Hippocampal formation (tissue), 2 donors: ENCODE results near the gene FLOT2.
"Not testable (repeated sequence)": the region's sequence is repeated elsewhere in the genome, so short reads cannot be mapped to it uniquely, and the experiment has no call there.

Source experiments
- DNase-seq, 2 donors: peaks; one replicate each; lab custom pipeline; 2025; lab: John Stamatoyannopoulos, UW

Gene FLOT2

GRCh38 chr17:28895794-28896447 lies 1.6 kb downstream of the FLOT2 start:
- DNase-seq = no peak

- DNase-seq = not testable (repeated sequence)
Measured at GRCh38 chr17:28893248-28894183, 4.0 kb downstream of the FLOT2 start.

- DNase-seq = no peak
Measured at GRCh38 chr17:28892024-28892423, 5.5 kb downstream of the FLOT2 start.

GRCh38 chr17:28891201-28891600 lies 6.3 kb downstream of the FLOT2 start:
- no peak for DNase-seq

- DNase-seq = no peak
Measured at GRCh38 chr17:28889996-28890395, 7.5 kb downstream of the FLOT2 start.

GRCh38 chr17:28888832-28889231 lies 8.7 kb downstream of the FLOT2 start:
- DNase-seq = no peak

GRCh38 chr17:28887871-28888471 lies 9.6 kb downstream of the FLOT2 start:
- DNase-seq = no peak

GRCh38 chr17:28885951-28886350 lies 11.6 kb downstream of the FLOT2 start:
- no peak for DNase-seq

- DNase-seq = peak in 1 of 2 donors; percentile 12
Measured at GRCh38 chr17:28885363-28885762, 12.2 kb downstream of the FLOT2 start.

- DNase-seq = no peak
Measured at GRCh38 chr17:28883967-28884702, 13.4 kb downstream of the FLOT2 start.

- DNase-seq = no peak
Measured at GRCh38 chr17:28882154-28882895, 15.2 kb downstream of the FLOT2 start.

- no peak for DNase-seq
Measured at GRCh38 chr17:28881533-28882056, 15.9 kb downstream of the FLOT2 start.

GRCh38 chr17:28880572-28880945 lies 17.0 kb downstream of the FLOT2 start:
- DNase-seq = no peak

GRCh38 chr17:28879886-28880571 lies 17.5 kb downstream of the FLOT2 start:
- no peak for DNase-seq

GRCh38 chr17:28878981-28879380 lies 18.6 kb downstream of the FLOT2 start:
- no peak for DNase-seq

GRCh38 chr17:28878158-28878910 lies 19.2 kb downstream of the FLOT2 start:
- DNase-seq = no peak

GRCh38 chr17:28877150-28877711 lies 20.3 kb downstream of the FLOT2 start:
- not testable (repeated sequence) for DNase-seq

- DNase-seq = no peak
Measured at GRCh38 chr17:28875848-28876550, 21.5 kb downstream of the FLOT2 start.

- no peak for DNase-seq
Measured at GRCh38 chr17:28874750-28875149, 22.8 kb downstream of the FLOT2 start.
